HepG2 (cell line): ENCODE results near the gene INO80B. TPM values are rescaled to one million over a fixed set of nuclear protein-coding genes. Genes with fewer than 3 reads are reported as not detected.

ENCODE experiments used
- AGO2 ChIP-seq: fragments of 200-400 bp; formaldehyde crosslinking; optimal IDR thresholded peaks from 2 replicates; pipeline ENCODE3; 2017; ENCODE audit warnings: mild to moderate bottlenecking, low read depth, low read length, moderate library complexity
- ATF7 ChIP-seq, 2 experiments: fragments of 450-650 bp in 1 of 2; sonication (generic) in 1 of 2; formaldehyde crosslinking in 1 of 2; IDR thresholded peaks; 2 replicates each; pipeline versions ENCODE4 v1.4.0 to v1.6.1; 2016 to 2020; ENCODE audit warnings: antibody characterized with exemption in 1 of 2, mild to moderate bottlenecking in 1 of 2, missing genetic modification reagents in 1 of 2
- FOSL1 ChIP-seq: sonication (generic); formaldehyde crosslinking; IDR thresholded peaks from 2 replicates; pipeline ENCODE4 v1.9.0; 2021; ENCODE audit warnings: missing genetic modification reagents, borderline replicate concordance
- ZNF224 ChIP-seq: sonication (generic); formaldehyde crosslinking; IDR thresholded peaks from 2 replicates; pipeline ENCODE4 v1.5.0; 2020; ENCODE audit warnings: mild to moderate bottlenecking, missing genetic modification reagents
- polyA plus RNA-seq, 8 experiments: library from polyadenylated mRNA; depleted of rRNA in 3 of 8; stranded (reverse) in 7 of 8; unstranded in 1 of 8; fragments of >200 nt; fragmentation: Illumina TruSeq in 4 of 8; extraction: Trizol in 4 of 8; gene quantifications; 2 replicates each; pipeline versions ENCODE4 v1.2.1 to v1.2.3, GENCODE V29; 2011 to 2016; ENCODE audit warnings: low read depth in 4 of 8, missing spikeins in 1 of 8, mixed read lengths in 1 of 8; ENCODE audit not compliant: insufficient read depth in 1 of 8
- total RNA-seq, 5 experiments: library from RNA; depleted of rRNA; stranded (reverse); fragments of >200 nt; fragmentation: Illumina TruSeq; extraction: Trizol; gene quantifications; 2 replicates each; pipeline ENCODE4 v1.2.3, GENCODE V29; 2016; ENCODE audit warnings: low read depth in 1 of 5
- TF ChIP-seq, protein P1 (sequence below): sonication (generic); formaldehyde crosslinking; IDR thresholded peaks from 2 replicates; pipeline ENCODE4 v1.4.0; 2020; ENCODE audit warnings: missing genetic modification reagents, mild to moderate bottlenecking, borderline replicate concordance
- TF ChIP-seq, protein P2 (sequence below): sonication (generic); formaldehyde crosslinking; IDR thresholded peaks from 2 replicates; pipeline ENCODE4 v1.4.0; 2020; ENCODE audit warnings: missing genetic modification reagents
- TF ChIP-seq, protein P3 (sequence below): sonication (generic); formaldehyde crosslinking; IDR thresholded peaks from 2 replicates; pipeline ENCODE4 v1.5.1; 2020; ENCODE audit warnings: missing genetic modification reagents, mild to moderate bottlenecking, borderline replicate concordance
- TF ChIP-seq, protein P4 (sequence below): sonication (generic); formaldehyde crosslinking; IDR thresholded peaks from one replicate; pipeline ENCODE4 v1.5.1; 2020; ENCODE audit warnings: mild to moderate bottlenecking, missing genetic modification reagents; ENCODE audit errors: not compliant biosample characterization
- TF ChIP-seq, protein P5 (sequence below): sonication (generic); formaldehyde crosslinking; IDR thresholded peaks from 2 replicates; pipeline ENCODE4 v1.9.0; 2022; ENCODE audit warnings: missing genetic modification reagents, mild to moderate bottlenecking, borderline replicate concordance

Gene INO80B
- total and polyA plus RNA-seq, 2 of the 13 experiments (the other 11 are each of a cell fraction or from before 2014, with no cell fraction given): 6.2 to 14.5 TPM

DNA sequence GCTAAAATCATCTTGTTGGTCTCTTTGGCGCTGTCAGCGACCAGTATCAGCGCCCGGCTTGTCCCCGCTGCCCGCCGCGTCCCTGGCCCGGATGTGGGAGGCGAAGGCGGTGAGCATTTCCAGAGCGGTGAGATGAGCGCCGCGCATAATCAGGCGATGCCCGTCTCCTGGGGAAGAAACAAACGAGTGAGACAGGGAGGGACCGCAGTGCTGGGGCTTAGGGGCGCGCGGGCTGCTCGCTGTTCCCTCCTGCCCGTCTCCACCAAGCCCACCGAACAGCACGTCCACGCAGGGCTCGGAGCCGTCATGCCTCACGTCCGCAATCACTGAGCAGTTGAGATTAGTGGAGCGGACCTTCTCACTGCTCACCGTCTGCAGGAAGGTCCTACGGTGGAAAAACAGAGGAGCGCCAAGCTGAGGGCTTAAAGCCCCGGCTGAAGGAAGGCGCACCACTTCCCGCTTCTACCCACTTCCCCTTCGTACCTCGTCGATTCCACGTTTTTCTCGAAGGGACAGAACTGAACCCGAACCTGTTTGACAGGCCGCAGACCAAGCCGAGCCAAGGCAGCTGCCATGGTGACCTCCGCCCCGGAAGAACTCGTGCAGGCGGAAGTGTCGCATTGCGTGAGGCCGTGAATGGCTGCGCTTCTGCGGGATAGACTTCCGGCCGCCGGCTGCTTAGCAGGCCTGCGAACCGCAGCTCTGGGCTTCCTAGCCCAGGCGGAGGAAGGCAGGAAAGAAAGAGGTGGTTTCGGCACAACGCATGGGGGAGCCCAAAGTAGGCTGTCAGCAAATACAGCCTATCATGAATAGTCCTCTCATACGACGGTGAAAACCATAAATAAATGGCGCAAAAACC lies 17.4 kb downstream of the INO80B start, which contains the start of gene MRPL53 (continued):
- TF ChIP-seq, protein P1, sequence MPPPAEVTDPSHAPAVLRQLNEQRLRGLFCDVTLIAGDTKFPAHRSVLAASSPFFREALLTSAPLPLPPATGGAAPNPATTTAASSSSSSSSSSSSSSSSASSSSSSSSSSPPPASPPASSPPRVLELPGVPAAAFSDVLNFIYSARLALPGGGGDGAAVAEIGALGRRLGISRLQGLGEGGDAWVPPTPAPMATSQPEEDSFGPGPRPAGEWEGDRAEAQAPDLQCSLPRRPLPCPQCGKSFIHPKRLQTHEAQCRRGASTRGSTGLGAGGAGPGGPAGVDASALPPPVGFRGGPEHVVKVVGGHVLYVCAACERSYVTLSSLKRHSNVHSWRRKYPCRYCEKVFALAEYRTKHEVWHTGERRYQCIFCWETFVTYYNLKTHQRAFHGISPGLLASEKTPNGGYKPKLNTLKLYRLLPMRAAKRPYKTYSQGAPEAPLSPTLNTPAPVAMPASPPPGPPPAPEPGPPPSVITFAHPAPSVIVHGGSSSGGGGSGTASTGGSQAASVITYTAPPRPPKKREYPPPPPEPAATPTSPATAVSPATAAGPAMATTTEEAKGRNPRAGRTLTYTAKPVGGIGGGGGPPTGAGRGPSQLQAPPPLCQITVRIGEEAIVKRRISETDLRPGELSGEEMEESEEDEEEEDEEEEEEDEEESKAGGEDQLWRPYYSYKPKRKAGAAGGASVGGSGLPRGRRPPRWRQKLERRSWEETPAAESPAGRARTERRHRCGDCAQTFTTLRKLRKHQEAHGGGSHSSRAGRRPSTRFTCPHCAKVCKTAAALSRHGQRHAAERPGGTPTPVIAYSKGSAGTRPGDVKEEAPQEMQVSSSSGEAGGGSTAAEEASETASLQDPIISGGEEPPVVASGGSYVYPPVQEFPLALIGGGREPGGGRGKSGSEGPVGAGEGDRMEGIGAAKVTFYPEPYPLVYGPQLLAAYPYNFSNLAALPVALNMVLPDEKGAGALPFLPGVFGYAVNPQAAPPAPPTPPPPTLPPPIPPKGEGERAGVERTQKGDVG (CRISPR knock-in tag): peak; percentile 94
- TF ChIP-seq, protein P2, sequence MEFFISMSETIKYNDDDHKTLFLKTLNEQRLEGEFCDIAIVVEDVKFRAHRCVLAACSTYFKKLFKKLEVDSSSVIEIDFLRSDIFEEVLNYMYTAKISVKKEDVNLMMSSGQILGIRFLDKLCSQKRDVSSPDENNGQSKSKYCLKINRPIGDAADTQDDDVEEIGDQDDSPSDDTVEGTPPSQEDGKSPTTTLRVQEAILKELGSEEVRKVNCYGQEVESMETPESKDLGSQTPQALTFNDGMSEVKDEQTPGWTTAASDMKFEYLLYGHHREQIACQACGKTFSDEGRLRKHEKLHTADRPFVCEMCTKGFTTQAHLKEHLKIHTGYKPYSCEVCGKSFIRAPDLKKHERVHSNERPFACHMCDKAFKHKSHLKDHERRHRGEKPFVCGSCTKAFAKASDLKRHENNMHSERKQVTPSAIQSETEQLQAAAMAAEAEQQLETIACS (CRISPR knock-in tag): peak; percentile 40; the same call in 1 of the 2 replicates
- TF ChIP-seq ZNF224 (CRISPR knock-in tag) (peak; percentile 89; the same call in 1 of the 2 replicates), AGO2 (peak; percentile 100), FOSL1 (CRISPR knock-in tag) (peak; percentile 29; the same call in 1 of the 2 replicates), ATF7 (IDR thresholded peaks at IDR 0.05) (no peak), ATF7 (CRISPR knock-in tag; IDR thresholded peaks at IDR 0.05) (peak; percentile 83)
- TF ChIP-seq, protein P3, sequence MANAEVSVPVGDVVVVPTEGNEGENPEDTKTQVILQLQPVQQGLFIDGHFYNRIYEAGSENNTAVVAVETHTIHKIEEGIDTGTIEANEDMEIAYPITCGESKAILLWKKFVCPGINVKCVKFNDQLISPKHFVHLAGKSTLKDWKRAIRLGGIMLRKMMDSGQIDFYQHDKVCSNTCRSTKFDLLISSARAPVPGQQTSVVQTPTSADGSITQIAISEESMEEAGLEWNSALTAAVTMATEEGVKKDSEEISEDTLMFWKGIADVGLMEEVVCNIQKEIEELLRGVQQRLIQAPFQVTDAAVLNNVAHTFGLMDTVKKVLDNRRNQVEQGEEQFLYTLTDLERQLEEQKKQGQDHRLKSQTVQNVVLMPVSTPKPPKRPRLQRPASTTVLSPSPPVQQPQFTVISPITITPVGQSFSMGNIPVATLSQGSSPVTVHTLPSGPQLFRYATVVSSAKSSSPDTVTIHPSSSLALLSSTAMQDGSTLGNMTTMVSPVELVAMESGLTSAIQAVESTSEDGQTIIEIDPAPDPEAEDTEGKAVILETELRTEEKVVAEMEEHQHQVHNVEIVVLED: peak; percentile 94
- TF ChIP-seq, protein P4, sequence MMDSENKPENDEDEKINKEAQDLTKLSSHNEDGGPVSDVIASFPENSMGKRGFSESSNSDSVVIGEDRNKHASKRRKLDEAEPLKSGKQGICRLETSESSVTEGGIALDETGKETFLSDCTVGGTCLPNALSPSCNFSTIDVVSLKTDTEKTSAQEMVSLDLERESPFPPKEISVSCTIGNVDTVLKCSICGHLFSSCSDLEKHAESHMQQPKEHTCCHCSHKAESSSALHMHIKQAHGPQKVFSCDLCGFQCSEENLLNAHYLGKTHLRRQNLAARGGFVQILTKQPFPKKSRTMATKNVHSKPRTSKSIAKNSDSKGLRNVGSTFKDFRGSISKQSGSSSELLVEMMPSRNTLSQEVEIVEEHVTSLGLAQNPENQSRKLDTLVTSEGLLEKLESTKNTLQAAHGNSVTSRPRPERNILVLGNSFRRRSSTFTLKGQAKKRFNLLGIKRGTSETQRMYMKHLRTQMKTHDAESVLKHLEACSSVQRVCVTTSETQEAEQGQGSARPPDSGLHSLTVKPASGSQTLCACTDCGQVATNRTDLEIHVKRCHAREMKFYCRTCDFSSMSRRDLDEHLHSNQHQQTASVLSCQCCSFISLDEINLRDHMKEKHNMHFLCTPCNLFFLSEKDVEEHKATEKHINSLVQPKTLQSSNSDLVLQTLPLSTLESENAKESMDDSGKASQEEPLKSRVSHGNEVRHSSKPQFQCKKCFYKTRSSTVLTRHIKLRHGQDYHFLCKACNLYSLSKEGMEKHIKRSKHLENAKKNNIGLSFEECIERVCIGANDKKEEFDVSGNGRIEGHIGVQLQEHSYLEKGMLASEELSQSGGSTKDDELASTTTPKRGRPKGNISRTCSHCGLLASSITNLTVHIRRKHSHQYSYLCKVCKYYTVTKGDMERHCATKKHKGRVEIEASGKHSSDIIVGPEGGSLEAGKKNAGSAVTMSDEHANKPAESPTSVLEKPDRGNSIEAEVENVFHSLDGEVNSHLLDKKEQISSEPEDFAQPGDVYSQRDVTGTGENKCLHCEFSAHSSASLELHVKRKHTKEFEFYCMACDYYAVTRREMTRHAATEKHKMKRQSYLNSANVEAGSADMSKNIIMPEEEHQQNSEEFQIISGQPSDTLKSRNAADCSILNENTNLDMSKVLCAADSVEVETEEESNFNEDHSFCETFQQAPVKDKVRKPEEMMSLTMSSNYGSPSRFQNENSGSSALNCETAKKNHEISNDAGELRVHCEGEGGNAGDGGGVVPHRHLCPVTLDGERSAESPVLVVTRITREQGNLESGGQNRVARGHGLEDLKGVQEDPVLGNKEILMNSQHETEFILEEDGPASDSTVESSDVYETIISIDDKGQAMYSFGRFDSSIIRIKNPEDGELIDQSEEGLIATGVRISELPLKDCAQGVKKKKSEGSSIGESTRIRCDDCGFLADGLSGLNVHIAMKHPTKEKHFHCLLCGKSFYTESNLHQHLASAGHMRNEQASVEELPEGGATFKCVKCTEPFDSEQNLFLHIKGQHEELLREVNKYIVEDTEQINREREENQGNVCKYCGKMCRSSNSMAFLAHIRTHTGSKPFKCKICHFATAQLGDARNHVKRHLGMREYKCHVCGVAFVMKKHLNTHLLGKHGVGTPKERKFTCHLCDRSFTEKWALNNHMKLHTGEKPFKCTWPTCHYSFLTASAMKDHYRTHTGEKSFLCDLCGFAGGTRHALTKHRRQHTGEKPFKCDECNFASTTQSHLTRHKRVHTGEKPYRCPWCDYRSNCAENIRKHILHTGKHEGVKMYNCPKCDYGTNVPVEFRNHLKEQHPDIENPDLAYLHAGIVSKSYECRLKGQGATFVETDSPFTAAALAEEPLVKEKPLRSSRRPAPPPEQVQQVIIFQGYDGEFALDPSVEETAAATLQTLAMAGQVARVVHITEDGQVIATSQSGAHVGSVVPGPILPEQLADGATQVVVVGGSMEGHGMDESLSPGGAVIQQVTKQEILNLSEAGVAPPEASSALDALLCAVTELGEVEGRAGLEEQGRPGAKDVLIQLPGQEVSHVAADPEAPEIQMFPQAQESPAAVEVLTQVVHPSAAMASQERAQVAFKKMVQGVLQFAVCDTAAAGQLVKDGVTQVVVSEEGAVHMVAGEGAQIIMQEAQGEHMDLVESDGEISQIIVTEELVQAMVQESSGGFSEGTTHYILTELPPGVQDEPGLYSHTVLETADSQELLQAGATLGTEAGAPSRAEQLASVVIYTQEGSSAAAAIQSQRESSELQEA (CRISPR knock-in tag): peak; percentile 87
- TF ChIP-seq, protein P5, sequence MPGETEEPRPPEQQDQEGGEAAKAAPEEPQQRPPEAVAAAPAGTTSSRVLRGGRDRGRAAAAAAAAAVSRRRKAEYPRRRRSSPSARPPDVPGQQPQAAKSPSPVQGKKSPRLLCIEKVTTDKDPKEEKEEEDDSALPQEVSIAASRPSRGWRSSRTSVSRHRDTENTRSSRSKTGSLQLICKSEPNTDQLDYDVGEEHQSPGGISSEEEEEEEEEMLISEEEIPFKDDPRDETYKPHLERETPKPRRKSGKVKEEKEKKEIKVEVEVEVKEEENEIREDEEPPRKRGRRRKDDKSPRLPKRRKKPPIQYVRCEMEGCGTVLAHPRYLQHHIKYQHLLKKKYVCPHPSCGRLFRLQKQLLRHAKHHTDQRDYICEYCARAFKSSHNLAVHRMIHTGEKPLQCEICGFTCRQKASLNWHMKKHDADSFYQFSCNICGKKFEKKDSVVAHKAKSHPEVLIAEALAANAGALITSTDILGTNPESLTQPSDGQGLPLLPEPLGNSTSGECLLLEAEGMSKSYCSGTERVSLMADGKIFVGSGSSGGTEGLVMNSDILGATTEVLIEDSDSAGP (CRISPR knock-in tag): peak; percentile 98
